ENCODE measurements around the gene IFNL3. TPM values are rescaled to one million over a fixed set of nuclear protein-coding genes. Genes with fewer than 3 reads are reported as not detected.
"Not testable (repeated sequence)": the region's sequence is repeated elsewhere in the genome, so short reads cannot be mapped to it uniquely, and the experiment has no call there.

IFNL3 gene
- total RNA-seq, 2 donors from 2014 or later = not detected

- H3K4me3 Mint-ChIP-seq; H3K27me3 Mint-ChIP-seq; H3K9me3 Mint-ChIP-seq; H3K27ac Mint-ChIP-seq; H3K36me3 Mint-ChIP-seq (ENCODE audit: low read depth); H3K4me1 Mint-ChIP-seq: not testable (repeated sequence)
- peak; percentile 45 for ATAC-seq (replicated peaks)
Measured at GRCh38 chr19:39245166-39245565, 360 bp upstream of the IFNL3 start.

DNA sequence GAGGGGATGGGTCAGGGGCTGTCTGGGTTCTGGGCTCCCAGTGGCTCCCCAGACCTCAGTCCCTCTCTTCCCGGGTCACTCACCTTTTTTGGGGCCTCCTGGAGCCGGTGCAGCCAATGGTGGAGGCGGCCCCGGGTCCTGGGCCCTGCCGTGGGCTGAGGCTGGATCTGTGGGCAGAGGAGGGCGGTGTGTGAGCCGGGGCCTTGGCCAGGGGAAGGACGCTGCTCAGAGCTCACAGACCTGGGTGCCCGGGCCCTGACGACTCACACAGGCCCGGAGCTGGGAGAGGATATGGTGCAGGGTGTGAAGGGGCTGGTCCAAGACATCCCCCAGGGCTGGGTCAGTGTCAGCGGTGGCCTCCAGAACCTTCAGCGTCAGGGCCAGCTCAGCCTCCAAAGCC lies 1.1 kb downstream of the IFNL3 start:
- H3K4me1 Mint-ChIP-seq; H3K36me3 Mint-ChIP-seq (ENCODE audit: low read depth); H3K27ac Mint-ChIP-seq: not testable (repeated sequence)

DNA sequence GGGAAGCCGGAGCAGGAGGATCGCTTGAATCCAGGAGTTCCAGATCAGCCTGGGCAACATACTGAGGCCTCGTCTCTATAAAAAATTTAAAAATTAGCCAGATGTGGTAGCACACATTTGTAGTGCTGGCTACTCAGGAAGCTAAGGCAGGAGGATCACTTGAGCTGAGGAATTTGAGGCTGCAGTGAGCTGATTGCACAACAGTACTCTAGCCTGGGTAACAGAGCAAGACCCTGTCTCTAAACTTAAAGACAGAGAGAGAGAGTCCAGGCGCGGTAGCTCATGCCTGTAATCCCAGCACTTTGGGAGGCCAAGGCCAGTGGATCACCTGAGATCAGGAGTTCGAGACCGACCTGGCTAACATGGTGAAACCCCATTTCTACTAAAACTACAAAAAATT lies 4.4 kb downstream of the IFNL3 start:
- Mint-ChIP-seq H3K27me3 (no peaks in the 10 kb centered on the region), H3K27ac (no peak overlapping the region)

More for the DNA sequence above, 1.1 kb downstream of the IFNL3 start:
- H3K27me3 Mint-ChIP-seq; H3K9me3 Mint-ChIP-seq; ATAC-seq (replicated peaks); H3K4me3 Mint-ChIP-seq: not testable (repeated sequence)

DNA sequence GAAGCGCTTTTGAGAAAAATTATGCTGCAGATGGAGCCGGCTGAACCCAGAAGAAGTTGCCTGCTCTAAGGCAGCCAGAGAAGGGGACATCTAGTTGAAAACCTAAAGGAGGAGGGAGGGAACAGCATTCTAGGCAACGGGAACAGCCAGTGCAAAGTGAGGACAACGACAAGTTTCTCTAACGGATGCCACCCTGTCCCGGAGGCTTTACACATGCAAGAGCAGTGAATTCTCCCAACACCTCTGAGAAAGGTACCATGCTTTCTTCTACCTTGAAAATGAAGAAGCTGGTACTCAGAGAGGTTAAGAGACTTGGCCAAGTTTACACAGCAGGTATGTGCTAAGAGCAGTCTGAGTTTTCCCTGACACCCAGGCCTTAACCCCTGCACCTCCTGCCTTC lies 5.9 kb downstream of the IFNL3 start:
- no peaks in the 10 kb centered on the region for H3K27me3 Mint-ChIP-seq
- no peaks in the 10 kb centered on the region for H3K9me3 Mint-ChIP-seq
- H3K36me3 Mint-ChIP-seq (ENCODE audit: low read depth) = no peaks in the 10 kb centered on the region
- H3K4me1 Mint-ChIP-seq = peaks cover 12% of the 10 kb centered on the region
- no peak overlapping the region for H3K27ac Mint-ChIP-seq
- ATAC-seq (replicated peaks) = no peak
- H3K4me3 Mint-ChIP-seq = no peak overlapping the region

More for the DNA sequence above, 4.4 kb downstream of the IFNL3 start:
- H3K36me3 Mint-ChIP-seq (ENCODE audit: low read depth) = no peaks in the 10 kb centered on the region
- no peak overlapping the region for H3K4me3 Mint-ChIP-seq
- no peak for ATAC-seq (replicated peaks)
- H3K9me3 Mint-ChIP-seq = no peaks in the 10 kb centered on the region
- H3K4me1 Mint-ChIP-seq = peaks cover 12% of the 10 kb centered on the region

DNA sequence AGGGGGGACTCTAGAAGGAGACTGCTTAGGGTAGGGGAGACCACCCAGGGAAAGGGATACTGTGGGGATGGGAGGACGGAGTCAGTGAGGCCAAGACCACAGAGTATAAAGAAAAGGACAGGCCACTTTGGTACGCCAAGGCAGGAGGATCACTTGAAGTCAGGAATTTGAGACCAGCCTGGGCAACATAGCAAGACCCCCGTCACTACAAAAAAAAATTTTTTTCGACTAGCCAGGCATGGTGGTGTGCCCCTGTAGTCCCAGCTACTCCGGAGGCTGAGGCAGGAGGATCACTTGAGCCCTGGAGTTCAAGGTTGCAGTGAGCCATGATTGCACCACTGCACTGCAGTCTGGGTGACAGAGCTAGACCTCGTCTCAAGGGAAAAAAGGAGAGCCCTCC lies 6.6 kb downstream of the IFNL3 start:
- Mint-ChIP-seq H3K4me1 (peaks cover 12% of the 10 kb centered on the region), H3K36me3 (ENCODE audit: low read depth) (no peaks in the 10 kb centered on the region), H3K4me3 (peak overlapping the region; percentile 68), H3K27ac (peak overlapping the region; percentile 85), H3K9me3 (no peaks in the 10 kb centered on the region), H3K27me3 (no peaks in the 10 kb centered on the region)
- ATAC-seq (replicated peaks) = no peak

GRCh38 chr19:39237200-39238184 lies 7.3 kb downstream of the IFNL3 start:
- H3K27ac Mint-ChIP-seq = peak overlapping the region; percentile 85
- H3K4me3 Mint-ChIP-seq = peak overlapping the region; percentile 68
- H3K36me3 Mint-ChIP-seq (ENCODE audit: low read depth) = no peaks in the 10 kb centered on the region
- no peaks in the 10 kb centered on the region for H3K27me3 Mint-ChIP-seq
- H3K4me1 Mint-ChIP-seq = peaks cover 12% of the 10 kb centered on the region
- H3K9me3 Mint-ChIP-seq = no peaks in the 10 kb centered on the region
- peak; percentile 89 for ATAC-seq (replicated peaks)

DNA sequence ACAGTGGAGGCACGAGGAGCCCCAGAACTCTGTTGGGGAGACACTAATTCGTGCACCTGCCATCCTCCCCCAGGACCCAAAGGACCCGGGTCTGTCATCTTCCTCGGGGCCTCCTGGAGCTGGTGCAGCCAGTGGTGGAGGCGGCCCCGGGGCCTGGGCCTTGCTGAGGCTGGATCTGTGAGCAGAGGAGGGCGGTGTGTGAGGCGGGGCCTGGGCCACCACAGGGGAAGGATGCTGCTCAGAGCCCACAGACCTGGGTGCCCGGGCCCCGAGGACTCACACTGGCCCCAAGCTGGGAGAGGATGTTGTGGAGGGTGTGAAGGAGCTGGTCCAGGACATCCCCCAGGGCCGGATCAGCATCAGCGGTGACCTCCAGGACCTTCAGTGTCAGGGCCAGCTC lies 8.3 kb downstream of the IFNL3 start:
- peak overlapping the region; percentile 60 for H3K27ac Mint-ChIP-seq

DNA sequence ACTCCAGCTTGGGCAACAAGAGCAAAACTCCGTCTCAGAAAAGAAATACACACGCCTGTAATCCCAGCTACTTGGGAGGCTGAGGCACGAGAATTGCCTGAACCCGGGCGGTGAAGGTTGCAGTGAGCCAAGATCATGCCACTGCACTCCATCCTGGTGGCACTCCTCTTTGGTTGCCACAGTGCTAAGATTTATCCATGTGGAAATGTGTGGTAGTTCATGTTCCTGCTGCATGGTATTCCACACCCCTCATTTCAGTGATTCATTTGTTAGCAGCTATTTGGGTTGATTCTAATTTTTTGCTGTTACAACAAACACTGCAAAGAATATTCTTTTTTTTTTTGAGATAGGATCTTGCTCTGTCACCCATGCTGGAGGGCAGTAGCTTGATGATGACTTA lies 12.1 kb downstream of the IFNL3 start:
- Mint-ChIP-seq H3K4me3 (no peak overlapping the region), H3K9me3 (no peaks in the 10 kb centered on the region), H3K27ac (no peak overlapping the region), H3K36me3 (ENCODE audit: low read depth) (no peaks in the 10 kb centered on the region), H3K4me1 (peaks cover 2% of the 10 kb centered on the region), H3K27me3 (no peaks in the 10 kb centered on the region)
- ATAC-seq (replicated peaks) = no peak

More for the DNA sequence above, 8.3 kb downstream of the IFNL3 start:
- Mint-ChIP-seq H3K4me1 (peaks cover 12% of the 10 kb centered on the region), H3K9me3 (no peaks in the 10 kb centered on the region), H3K36me3 (ENCODE audit: low read depth) (no peaks in the 10 kb centered on the region), H3K27me3 (no peaks in the 10 kb centered on the region), H3K4me3 (no peak overlapping the region)
- ATAC-seq (replicated peaks) = peak; percentile 61

DNA sequence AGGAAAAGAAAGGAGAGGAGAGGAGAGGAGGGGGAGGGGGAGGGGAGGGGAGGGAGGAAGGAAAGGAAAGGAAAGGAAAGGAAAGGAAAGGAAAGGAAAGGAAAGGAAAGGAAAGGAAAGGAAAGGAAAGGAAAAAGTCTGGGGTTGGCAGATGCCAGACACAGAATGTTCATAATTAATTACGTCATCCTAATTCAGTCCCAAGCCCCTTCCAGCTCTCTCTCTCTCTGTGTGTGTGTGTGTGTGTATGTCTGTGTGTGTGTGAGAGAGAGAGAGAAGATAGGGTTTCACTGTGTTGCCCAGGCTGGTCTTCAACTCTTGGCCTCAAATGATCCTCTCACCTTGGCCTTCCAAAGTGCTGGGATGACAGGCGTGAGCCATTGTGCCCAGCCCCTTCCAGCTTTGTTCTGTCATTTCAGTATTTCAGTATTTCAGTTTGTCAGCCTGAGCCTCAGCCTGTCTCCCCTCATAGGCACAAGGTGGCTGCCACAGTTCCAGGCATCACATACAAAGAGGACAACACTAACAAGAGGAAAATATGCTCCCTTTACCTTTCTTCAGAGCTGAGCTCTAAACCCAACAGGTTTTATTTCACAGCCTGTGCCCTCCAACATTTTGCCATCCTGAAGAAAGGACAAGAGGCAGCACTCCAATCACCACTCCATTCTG lies 14.6 kb downstream of the IFNL3 start:
- ATAC-seq (replicated peaks) = no peak
- no peaks in the 10 kb centered on the region for H3K4me1 Mint-ChIP-seq
- no peaks in the 10 kb centered on the region for H3K9me3 Mint-ChIP-seq
- H3K36me3 Mint-ChIP-seq (ENCODE audit: low read depth) = no peaks in the 10 kb centered on the region
- peaks cover 4% of the 10 kb centered on the region for H3K27me3 Mint-ChIP-seq
- no peak overlapping the region for H3K4me3 Mint-ChIP-seq
- peak overlapping the region; percentile 20 for H3K27ac Mint-ChIP-seq

GRCh38 chr19:39224910-39225309 lies 19.9 kb downstream of the IFNL3 start:
- Mint-ChIP-seq H3K27ac (no peak overlapping the region), H3K4me3 (no peak overlapping the region), H3K9me3 (no peaks in the 10 kb centered on the region), H3K4me1 (peaks cover under 1% of the 10 kb centered on the region), H3K27me3 (peaks cover 24% of the 10 kb centered on the region), H3K36me3 (ENCODE audit: low read depth) (no peaks in the 10 kb centered on the region)
- no peak for ATAC-seq (replicated peaks)

- Mint-ChIP-seq H3K4me1 (peaks cover 5% of the 10 kb centered on the region), H3K27me3 (peaks cover 29% of the 10 kb centered on the region), H3K27ac (no peak overlapping the region), H3K9me3 (no peaks in the 10 kb centered on the region), H3K36me3 (ENCODE audit: low read depth) (no peaks in the 10 kb centered on the region), H3K4me3 (no peak overlapping the region)
- ATAC-seq (replicated peaks) = no peak
Measured at GRCh38 chr19:39223703-39224279, 21.0 kb downstream of the IFNL3 start.

DNA sequence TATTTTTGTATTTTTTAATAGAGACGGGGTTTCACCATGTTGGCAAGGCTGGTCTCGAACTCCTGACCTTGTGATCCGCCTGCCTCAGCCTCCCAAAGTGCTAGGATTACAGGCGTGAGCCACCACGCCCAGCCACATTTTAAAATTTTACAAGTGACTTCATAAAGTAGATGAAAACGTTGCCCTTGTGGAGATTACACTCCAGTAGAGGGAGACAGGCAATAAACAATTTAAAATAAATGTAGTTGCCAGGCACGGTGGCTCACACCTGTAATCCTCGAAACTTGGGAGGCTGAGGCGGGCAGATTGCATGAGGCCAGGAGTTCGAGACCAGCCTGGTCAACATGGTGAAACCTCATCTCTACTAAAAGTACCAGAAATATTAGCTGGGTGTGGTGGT lies 25.7 kb downstream of the IFNL3 start:
- H3K36me3 Mint-ChIP-seq (ENCODE audit: low read depth); ATAC-seq (replicated peaks); H3K9me3 Mint-ChIP-seq; H3K27ac Mint-ChIP-seq; H3K4me3 Mint-ChIP-seq; H3K4me1 Mint-ChIP-seq: not testable (repeated sequence)
- peaks cover 32% of the 10 kb centered on the region for H3K27me3 Mint-ChIP-seq

DNA sequence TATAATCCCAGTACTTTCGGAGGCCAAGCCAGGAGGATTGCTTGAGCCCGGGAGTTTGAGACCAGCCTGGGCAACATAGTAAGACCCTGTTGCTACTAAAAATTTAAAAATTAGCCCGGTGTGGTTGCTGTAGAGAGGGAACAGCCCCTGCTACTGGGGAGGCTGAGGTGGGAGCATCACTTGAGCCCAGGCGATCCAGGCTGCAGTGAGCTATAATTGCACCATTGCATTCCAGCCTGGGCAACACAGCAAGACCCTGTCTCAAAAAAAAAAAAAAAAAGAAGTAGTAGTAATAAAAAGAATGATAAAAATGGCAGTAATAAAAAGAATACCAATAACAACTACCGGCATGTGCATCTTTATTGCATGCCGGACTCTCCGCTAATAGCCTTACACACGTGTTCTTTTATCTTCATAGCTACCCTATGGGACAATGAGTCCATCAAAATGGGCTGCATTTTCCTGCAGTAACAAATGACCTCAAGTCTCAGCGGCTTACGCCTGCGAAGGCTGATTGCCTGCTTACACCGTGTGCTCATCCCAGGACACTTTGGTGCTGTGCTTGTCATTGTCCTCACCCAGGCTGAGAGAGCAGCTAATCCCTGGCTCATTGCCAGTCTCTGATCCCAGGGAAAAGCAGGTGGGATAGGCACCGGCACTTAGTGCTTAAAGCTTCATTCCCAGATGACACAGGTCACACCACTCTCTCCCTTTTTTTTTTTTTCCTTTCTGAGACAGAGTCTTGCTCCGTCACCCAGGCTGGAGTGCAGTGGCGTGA lies 26.4 kb downstream of the IFNL3 start:
- Mint-ChIP-seq H3K27me3 (peaks cover 32% of the 10 kb centered on the region), H3K9me3 (no peaks in the 10 kb centered on the region), H3K4me3 (no peak overlapping the region), H3K4me1 (peaks cover 5% of the 10 kb centered on the region), H3K27ac (no peak overlapping the region), H3K36me3 (ENCODE audit: low read depth) (no peaks in the 10 kb centered on the region)
- ATAC-seq (replicated peaks) = no peak

- Mint-ChIP-seq H3K4me3 (no peak overlapping the region), H3K36me3 (ENCODE audit: low read depth) (no peaks in the 10 kb centered on the region), H3K9me3 (no peaks in the 10 kb centered on the region), H3K27ac (no peak overlapping the region), H3K4me1 (peaks cover 5% of the 10 kb centered on the region), H3K27me3 (peaks cover 29% of the 10 kb centered on the region)
- ATAC-seq (replicated peaks) = no peak
Measured at GRCh38 chr19:39217094-39217493, 27.7 kb downstream of the IFNL3 start.

Measured in activated T-helper 17 cell treated with anti-CD3 and anti-CD28 coated beads, Interleukin-2, amount 50 U/mL, for 72 hours (primary cell).